ENCODE measurements around the gene MCU. TPM values are rescaled to one million over a fixed set of nuclear protein-coding genes. Genes with fewer than 3 reads are reported as not detected.
"Not testable (repeated sequence)": the region's sequence is repeated elsewhere in the genome, so short reads cannot be mapped to it uniquely, and the experiment has no call there.

The MCU gene
- total RNA-seq, 1 donor from 2014 or later, result 66.3 TPM

- H3K36me3 Mint-ChIP-seq, result no peaks in the 10 kb centered on the region
Measured at GRCh38 chr10:72735288-72735936, 43.5 kb downstream of the MCU start.

GRCh38 chr10:72736176-72736827 is 44.4 kb downstream of the MCU start:
- Mint-ChIP-seq H3K4me1 (peaks cover 27% of the 10 kb centered on the region), H3K9me3 (no peaks in the 10 kb centered on the region), H3K27me3 (ENCODE audit: insufficient read depth, low read depth) (no peaks in the 10 kb centered on the region), H3K36me3 (no peaks in the 10 kb centered on the region), H3K27ac (peak overlapping the region; percentile 24), H3K4me3 (no peak overlapping the region)
- no peaks in the 10 kb centered on the region for H3F3A ChIP-seq (ENCODE audit: low read depth)
- no peak for DNase-seq (ENCODE audit: low spot score)
- peaks cover 80% of the 10 kb centered on the region for H3K79me2 ChIP-seq (ENCODE audit: low read depth)
- H2AFZ ChIP-seq (replicated peaks), result no peak overlapping the region
- no peak overlapping the region for H3K27ac ChIP-seq
- H3K4me3 ChIP-seq, result no peak overlapping the region
- H3K9me3 ChIP-seq (ENCODE audit: low read depth), result no peaks in the 10 kb centered on the region
- peaks cover 10% of the 10 kb centered on the region for H3K4me1 ChIP-seq
- no peak for TF ChIP-seq EZH2phosphoT487 (IDR thresholded peaks at IDR 0.05)
- H4K20me1 ChIP-seq (ENCODE audit: low read depth), result peaks cover 5% of the 10 kb centered on the region
- H3K36me3 ChIP-seq, result no peaks in the 10 kb centered on the region
- H3K27me3 ChIP-seq, result no peaks in the 10 kb centered on the region
- no peak overlapping the region for H3K4me2 ChIP-seq
- no peak overlapping the region for H3K9ac ChIP-seq

More at GRCh38 chr10:72735288-72735936, 43.5 kb downstream of the MCU start:
- Mint-ChIP-seq H3K27ac (no peak overlapping the region), H3K27me3 (ENCODE audit: insufficient read depth, low read depth) (no peaks in the 10 kb centered on the region), H3K4me3 (no peak overlapping the region), H3K4me1 (peaks cover 24% of the 10 kb centered on the region), H3K9me3 (no peaks in the 10 kb centered on the region)
- Histone ChIP-seq H3K9me3 (ENCODE audit: low read depth) (no peaks in the 10 kb centered on the region), H3K4me2 (no peak overlapping the region), H3K4me3 (no peak overlapping the region), H3K27ac (no peak overlapping the region), H3K9ac (no peak overlapping the region), H4K20me1 (ENCODE audit: low read depth) (peaks cover 5% of the 10 kb centered on the region), H2AFZ (replicated peaks) (no peak overlapping the region), H3K27me3 (no peaks in the 10 kb centered on the region), H3K4me1 (peaks cover 7% of the 10 kb centered on the region), H3K79me2 (ENCODE audit: low read depth) (peaks cover 79% of the 10 kb centered on the region), H3F3A (ENCODE audit: low read depth) (no peaks in the 10 kb centered on the region), H3K36me3 (no peaks in the 10 kb centered on the region)
- TF ChIP-seq EZH2 (IDR thresholded peaks at IDR 0.05) (no peak), EZH2phosphoT487 (IDR thresholded peaks at IDR 0.05) (no peak), CTCF (IDR thresholded peaks at IDR 0.05) (no peak)
- DNase-seq (ENCODE audit: low spot score), result no peak

- H3K27ac Mint-ChIP-seq, result peak overlapping the region; percentile 24
- no peak overlapping the region for H2AFZ ChIP-seq (replicated peaks)
- no peak for DNase-seq (ENCODE audit: low spot score)
- no peaks in the 10 kb centered on the region for H3F3A ChIP-seq (ENCODE audit: low read depth)
- no peaks in the 10 kb centered on the region for H3K27me3 ChIP-seq
- TF ChIP-seq EZH2 (IDR thresholded peaks at IDR 0.05) (no peak), CTCF (IDR thresholded peaks at IDR 0.05) (no peak), EZH2phosphoT487 (IDR thresholded peaks at IDR 0.05) (no peak)
- no peaks in the 10 kb centered on the region for H3K36me3 Mint-ChIP-seq
- peaks cover 10% of the 10 kb centered on the region for H3K4me1 ChIP-seq
- peaks cover 27% of the 10 kb centered on the region for H3K4me1 Mint-ChIP-seq
- H3K79me2 ChIP-seq (ENCODE audit: low read depth), result peaks cover 83% of the 10 kb centered on the region
- H3K27me3 Mint-ChIP-seq (ENCODE audit: insufficient read depth, low read depth), result no peaks in the 10 kb centered on the region
- peaks cover 5% of the 10 kb centered on the region for H4K20me1 ChIP-seq (ENCODE audit: low read depth)
- no peak overlapping the region for H3K27ac ChIP-seq
- no peaks in the 10 kb centered on the region for H3K9me3 ChIP-seq (ENCODE audit: low read depth)
- H3K4me2 ChIP-seq, result no peak overlapping the region
- no peaks in the 10 kb centered on the region for H3K9me3 Mint-ChIP-seq
- no peaks in the 10 kb centered on the region for H3K36me3 ChIP-seq
- no peak overlapping the region for H3K4me3 Mint-ChIP-seq
- H3K9ac ChIP-seq, result no peak overlapping the region
- no peak overlapping the region for H3K4me3 ChIP-seq
Measured at GRCh38 chr10:72736828-72737220, 44.9 kb downstream of the MCU start.

GRCh38 chr10:72737357-72737756 is 45.4 kb downstream of the MCU start:
- not testable (repeated sequence) for H3K4me3 ChIP-seq; H3F3A ChIP-seq (ENCODE audit: low read depth); H3K27ac Mint-ChIP-seq; H3K27me3 Mint-ChIP-seq (ENCODE audit: insufficient read depth, low read depth); H3K9ac ChIP-seq; H3K36me3 Mint-ChIP-seq; H3K9me3 ChIP-seq (ENCODE audit: low read depth); H2AFZ ChIP-seq (replicated peaks); DNase-seq (ENCODE audit: low spot score); H4K20me1 ChIP-seq (ENCODE audit: low read depth); H3K27ac ChIP-seq; H3K4me3 Mint-ChIP-seq; H3K9me3 Mint-ChIP-seq; H3K36me3 ChIP-seq; H3K27me3 ChIP-seq; H3K4me2 ChIP-seq
- peaks cover 85% of the 10 kb centered on the region for H3K79me2 ChIP-seq (ENCODE audit: low read depth)
- peaks cover 27% of the 10 kb centered on the region for H3K4me1 Mint-ChIP-seq
- H3K4me1 ChIP-seq, result peaks cover 10% of the 10 kb centered on the region

Data from neural progenitor cell (in vitro differentiated cells).